ENCODE measurements around the gene RAB4B.
"Not testable (repeated sequence)": the region's sequence is repeated elsewhere in the genome, so short reads cannot be mapped to it uniquely, and the experiment has no call there.

Gene RAB4B

DNA sequence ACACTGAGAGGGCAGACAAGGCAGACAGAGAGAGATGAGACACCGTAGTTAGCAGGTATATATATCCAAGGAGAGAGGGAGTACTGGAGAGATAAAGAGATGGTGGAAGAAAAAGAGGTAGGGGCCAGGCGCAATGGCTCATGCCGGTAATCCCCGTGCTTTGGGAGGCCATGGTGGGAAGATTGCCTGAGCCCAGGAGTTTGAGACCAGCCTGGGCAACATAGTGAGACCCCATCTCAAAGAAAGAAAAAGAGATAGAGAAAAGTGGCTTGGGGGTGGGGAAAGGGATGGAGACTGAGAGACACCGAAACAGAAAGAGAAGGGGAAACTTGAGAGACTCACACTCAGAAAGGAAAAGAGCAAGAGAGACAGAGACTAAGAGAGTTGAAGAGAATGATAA, 2.5 kb downstream of the RAB4B start:
- no peak for DNase-seq (ENCODE audit: low read depth in 2 of 2)

DNA sequence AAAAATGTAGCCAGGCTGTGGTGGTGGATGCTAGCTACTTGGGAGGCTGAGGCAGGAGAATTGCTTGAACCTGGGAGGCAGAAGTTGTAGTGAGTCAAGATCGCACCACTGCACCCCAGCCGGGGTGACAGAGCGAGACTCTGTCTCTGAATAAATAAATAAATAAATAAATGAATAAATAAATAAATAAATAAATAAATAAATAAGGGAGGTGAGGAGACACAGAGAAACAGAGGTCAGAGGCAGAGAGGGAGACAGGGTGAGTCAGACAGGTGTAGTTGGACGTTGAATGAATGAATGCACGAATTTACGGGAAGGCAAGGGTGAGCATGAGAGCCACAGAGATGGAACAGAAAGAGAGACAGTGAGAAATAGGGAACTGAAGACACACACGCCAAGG, 3.1 kb downstream of the RAB4B start:
- DNase-seq (ENCODE audit: low read depth in 2 of 2), result no peak

DNA sequence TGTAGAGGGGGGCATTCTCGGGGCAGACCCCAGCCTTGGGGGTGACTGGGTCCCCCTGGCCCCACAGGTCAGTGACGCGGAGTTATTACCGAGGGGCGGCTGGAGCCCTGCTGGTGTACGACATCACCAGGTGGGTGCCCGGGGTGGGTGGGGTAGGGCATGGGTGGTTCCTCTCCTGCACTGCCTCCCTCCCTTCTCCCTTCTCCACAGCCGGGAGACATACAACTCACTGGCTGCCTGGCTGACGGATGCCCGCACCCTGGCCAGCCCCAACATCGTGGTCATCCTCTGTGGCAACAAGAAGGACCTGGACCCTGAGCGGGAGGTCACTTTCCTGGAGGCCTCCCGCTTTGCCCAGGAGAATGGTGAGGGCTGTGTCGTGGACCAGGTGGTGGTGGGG, 5.7 kb downstream of the RAB4B start:
- no peak for DNase-seq (ENCODE audit: low read depth in 2 of 2)

DNA sequence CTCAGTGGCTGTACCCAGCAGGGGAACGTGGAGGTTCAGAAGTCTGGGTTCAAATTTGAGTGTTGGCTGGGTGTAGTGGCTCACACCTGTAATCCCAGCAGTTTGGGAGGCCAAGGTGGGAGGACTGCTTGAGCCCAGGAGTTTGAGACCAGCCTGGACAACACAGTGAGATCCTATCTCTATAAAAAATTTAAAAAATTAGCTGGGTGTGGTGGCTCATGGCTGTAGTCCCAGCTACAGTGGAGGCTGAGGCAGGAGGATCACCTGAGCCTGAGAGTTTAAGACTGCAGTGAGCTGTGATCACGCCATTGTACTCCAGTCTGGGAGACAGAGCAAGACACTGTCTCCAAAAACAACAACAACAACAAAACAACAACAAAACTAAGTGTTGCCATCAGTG, 6.1 kb downstream of the RAB4B start:
- not testable (repeated sequence) for DNase-seq (ENCODE audit: low read depth in 2 of 2)

DNA sequence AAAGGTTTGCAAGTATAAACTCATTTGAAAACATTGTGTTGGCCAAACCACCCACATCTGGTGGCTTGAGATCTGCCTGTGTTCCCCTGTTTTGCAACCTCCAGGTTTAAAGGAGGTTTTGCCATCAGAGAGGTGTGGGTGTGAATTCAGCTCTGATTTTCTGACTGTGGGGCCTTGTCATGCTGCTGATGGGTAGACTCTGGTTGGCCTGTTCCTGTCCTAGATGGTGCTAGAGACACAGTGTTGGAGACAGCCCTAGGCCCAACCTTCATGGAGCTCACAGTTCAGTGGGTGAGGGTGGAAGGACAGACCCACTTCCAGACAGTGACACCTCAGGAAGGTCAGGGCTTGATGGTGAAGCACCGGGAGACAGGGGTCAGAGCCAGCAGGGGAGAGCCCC, 7.5 kb downstream of the RAB4B start:
- DNase-seq (ENCODE audit: low read depth in 2 of 2), result no peak

DNA sequence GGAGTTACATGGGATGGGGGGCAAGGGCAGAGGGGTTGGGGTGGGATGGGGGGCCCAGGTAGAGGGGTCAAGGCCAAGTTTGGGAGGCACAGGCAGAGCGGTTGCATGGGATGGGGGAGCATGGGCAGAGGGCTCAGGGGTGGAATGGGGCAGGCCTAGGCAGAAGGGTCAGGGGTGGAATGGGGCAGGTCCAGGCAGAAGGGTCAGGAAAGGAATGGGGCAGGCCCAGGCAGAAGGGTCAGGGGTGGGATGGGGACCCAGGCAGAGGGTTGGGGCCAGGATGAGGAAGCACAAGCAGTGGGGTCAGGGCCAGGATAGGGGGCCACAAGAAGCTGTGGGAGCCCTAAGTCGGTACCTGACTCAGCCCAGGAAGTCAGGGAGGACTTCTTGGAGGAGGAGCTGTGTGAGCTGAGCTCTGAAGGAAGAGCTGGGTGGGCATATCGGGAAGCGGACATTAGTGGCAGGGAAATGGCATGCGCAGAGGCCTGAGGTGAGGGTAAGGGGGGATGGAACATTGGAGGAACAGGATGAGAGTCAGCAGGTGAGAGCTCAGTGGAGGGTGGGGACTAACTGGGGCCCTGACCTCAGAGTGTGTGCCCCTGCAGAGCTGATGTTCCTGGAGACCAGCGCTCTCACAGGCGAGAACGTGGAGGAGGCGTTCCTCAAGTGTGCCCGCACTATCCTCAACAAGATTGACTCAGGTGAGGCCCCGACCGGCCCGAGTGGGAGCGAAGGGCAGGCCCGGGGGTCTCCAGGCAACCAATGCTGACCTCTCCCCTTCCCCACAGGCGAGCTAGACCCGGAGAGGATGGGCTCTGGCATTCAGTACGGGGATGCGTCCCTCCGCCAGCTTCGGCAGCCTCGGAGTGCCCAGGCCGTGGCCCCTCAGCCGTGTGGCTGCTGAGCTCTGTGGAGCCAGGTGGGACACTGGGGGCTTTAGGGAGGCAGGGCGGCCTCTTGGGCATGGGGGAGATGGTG, 8.3 kb downstream of the RAB4B start:
- DNase-seq (ENCODE audit: low read depth in 2 of 2), result no peak

DNA sequence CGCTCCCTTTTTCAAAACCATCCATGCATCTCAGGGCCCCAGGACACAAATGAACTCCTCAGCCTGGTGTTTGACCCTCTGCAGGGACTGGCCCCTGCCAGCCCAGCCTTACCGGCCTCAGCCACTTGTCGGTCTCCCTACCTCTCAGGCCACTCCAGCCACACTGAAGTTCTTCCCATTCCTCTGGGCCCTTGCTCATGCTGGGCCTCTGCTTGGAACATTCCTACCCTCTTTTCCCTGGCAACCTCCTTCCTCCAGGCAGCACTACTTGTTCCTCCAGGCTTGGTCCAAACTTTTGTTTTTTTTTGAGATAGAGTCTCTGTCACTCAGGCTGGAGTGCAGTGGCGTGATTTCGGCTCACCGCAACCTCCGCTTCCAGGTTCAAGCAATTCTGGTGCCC, 13.3 kb downstream of the RAB4B start:
- no peak for DNase-seq (ENCODE audit: low read depth in 2 of 2)

DNA sequence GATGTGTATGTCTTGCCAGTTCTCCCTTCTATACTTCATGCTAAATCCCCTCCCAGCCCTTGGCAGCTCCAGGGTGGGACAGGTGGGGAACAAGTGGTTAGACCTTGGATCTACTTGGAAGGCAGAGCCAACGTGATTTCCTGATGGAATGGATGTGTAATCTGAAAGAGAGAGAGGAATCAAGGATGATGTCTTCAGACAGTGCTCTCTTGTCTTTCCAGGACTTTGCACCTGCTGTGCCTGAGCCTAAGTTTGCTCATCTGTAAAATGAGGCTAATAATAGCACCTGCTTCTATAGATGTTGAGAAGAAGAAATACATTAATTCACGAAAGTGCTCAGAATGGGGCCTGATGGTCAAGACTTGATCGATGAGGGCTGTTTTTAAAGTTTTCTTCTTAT, 13.9 kb downstream of the RAB4B start:
- DNase-seq (ENCODE audit: low read depth in 2 of 2), result no peak

DNA sequence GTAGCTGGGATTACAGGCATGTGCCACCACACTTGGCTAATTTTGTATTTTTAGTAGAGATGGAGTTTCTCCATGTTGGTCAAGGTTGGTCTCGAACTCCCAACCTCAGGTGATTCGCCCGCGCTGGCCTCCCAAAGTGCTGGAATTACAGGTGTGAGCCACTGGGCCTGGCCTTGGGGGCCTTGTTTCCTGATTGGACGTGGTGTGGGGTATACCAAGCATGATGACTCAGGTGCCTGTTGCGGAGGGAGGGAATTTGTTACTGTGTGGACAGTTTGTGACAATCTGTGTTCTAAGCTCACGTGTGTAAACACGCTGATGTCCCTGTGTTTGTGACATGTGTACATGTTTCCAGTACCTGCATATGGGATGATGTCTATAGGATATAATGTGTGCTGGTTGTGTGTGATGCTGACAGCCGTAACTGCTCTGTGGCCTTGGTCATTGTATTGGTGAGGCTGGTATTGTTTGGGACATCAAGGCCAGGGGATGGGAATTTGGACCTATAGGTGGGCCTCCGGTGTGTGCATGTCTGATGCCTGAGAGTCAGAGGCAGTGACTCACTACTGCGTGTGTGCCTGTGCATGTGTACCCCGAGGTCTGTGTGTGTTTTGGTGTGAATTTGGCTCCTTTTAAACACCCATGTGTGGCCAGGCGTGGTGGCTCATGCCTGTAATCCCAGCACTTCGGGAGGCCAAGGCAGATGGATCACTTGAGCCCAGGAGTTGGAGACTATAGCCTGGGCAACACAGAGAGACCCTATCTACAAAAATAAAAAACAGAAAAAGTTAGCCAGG, 19.3 kb downstream of the RAB4B start:
- DNase-seq (ENCODE audit: low read depth in 2 of 2), result no peak

DNA sequence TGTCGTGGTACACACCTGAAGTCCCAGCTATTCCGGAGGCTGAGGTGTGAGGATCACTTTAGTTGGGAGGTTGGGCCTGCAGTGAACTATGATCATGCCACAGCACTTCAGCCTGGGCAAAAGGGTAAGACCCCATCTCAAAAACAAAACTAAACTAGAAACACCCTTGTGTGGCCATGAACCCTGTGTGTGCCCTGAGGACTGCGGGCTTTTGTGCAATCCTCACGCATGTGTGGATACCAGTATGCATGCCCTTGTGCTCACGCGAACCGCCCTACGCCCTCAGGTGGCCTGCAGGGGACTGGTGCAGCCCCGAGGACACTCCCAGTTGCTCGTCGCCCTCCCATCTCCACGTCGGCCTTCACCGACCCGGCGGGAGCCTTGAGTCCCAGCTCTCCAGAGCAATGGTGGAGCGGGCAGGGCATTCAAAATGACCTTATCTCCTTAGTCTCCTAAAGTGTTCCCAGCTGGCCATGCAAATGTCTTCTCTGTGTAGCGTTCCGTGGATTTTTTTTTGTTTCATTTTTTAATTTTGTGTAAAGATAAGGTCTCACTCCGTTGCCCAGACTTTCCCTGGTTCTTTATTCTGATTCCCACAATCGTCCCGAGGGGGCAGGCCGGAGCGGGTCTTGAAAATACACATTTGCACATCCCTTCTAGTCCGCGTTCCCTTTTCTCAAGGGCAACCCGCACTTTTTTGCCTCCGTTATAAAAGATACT, 20.1 kb downstream of the RAB4B start:
- peak in 1 of 2 donors; percentile 42 for DNase-seq (ENCODE audit: low read depth in 2 of 2)

DNA sequence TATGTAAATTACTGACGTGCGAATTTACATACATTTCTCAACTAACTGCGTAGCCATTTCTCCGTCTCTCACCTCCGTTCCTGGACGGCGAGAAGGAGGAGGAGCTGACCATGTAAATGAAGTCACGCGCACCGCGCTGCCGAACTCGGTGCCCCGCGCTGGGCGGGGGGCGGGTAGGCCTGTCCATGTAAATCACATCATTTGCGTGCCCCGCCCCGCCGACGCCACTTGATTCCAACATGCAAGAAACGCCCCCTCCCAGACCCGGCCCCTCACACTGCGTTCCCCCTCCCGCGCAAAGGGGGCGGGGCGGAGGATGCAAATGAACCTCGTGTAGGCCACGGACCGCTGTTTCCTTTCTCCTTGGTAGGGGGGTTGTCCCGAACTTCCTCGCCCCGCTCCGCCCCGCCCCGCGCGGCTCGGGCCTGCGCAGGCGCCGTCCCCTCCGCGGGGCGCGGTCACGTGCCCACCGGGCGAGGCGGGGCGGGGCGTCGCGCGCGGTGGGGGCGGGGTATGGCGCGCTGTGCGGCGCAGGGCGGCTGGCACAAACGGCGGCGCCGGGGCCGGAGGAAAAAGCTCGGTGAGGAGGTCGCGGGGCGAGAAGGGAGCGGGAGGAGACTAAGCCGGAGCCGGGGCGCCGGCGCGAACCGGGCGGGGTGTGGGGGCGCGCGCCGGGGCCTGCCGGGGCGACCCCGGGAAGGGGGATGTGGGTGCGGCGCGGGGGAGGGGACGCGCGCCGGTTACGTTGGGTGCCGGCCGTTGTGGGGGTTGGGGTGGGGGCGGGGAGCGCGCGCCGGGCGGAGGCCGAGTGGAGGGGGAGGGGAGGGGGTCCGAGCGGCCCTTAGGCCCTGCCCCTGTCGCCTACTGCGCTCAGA, 20.9 kb downstream of the RAB4B start, which contains the start of gene EGLN2:
Gene EGLN2 (plus strand): TSS at position 509 of the 875 bp plus-strand sequence. CDS start 1,382 bp downstream, outside the sequence.
- peak; percentile 100 for DNase-seq (ENCODE audit: low read depth in 2 of 2)

DNA sequence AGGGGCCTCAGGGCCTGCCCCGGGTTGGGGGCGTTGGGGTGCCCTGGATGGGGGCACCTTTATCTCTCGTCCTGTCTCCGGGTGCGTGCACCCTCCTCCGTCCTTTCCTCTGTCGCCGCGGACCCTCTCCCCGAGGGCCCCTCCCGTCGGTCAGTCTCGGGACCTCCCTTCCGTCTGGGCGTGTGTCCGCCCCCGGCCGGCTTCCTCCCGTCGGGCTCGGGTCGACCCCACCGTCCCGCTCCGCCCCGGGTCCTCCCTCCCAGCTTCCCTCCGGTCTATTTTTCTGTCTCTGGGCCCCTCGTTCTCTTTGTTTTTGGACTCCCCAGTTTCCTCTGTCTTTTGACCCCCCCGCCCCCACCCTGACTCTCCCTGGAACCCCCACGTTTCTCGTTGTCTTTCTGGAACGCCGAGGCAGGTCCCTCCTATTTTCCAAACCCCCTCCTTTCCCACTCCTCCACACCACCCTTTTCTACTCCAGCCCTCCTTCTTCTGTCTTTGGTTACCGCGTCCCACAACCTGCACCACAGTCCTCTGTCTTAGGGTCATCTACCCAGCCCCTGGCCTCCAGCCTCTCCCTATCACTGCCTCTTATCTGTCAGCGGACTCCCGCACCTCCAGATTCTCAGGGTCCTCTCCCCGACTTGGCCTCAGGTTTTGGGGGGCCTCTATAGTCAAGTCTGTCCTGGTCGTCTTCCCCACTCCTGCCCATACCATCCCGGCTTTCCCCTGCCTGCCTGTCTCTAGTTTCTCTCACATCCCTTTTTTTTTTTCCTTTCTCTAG, 21.7 kb downstream of the RAB4B start:
- DNase-seq (ENCODE audit: low read depth in 2 of 2), result peak in 1 of 2 donors; percentile 43

DNA sequence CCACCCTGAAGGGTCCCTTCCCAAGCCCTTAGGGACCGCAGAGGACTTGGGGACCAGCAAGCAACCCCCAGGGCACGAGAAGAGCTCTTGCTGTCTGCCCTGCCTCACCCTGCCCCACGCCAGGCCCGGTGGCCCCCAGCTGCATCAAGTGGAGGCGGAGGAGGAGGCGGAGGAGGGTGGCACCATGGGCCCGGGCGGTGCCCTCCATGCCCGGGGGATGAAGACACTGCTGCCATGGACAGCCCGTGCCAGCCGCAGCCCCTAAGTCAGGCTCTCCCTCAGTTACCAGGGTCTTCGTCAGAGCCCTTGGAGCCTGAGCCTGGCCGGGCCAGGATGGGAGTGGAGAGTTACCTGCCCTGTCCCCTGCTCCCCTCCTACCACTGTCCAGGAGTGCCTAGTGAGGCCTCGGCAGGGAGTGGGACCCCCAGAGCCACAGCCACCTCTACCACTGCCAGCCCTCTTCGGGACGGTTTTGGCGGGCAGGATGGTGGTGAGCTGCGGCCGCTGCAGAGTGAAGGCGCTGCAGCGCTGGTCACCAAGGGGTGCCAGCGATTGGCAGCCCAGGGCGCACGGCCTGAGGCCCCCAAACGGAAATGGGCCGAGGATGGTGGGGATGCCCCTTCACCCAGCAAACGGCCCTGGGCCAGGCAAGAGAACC, 22.4 kb downstream of the RAB4B start:
- DNase-seq (ENCODE audit: low read depth in 2 of 2), result no peak

DNA sequence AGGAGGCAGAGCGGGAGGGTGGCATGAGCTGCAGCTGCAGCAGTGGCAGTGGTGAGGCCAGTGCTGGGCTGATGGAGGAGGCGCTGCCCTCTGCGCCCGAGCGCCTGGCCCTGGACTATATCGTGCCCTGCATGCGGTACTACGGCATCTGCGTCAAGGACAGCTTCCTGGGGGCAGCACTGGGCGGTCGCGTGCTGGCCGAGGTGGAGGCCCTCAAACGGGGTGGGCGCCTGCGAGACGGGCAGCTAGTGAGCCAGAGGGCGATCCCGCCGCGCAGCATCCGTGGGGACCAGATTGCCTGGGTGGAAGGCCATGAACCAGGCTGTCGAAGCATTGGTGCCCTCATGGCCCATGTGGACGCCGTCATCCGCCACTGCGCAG, 22.9 kb downstream of the RAB4B start:
- DNase-seq (ENCODE audit: low read depth in 2 of 2), result no peak

DNA sequence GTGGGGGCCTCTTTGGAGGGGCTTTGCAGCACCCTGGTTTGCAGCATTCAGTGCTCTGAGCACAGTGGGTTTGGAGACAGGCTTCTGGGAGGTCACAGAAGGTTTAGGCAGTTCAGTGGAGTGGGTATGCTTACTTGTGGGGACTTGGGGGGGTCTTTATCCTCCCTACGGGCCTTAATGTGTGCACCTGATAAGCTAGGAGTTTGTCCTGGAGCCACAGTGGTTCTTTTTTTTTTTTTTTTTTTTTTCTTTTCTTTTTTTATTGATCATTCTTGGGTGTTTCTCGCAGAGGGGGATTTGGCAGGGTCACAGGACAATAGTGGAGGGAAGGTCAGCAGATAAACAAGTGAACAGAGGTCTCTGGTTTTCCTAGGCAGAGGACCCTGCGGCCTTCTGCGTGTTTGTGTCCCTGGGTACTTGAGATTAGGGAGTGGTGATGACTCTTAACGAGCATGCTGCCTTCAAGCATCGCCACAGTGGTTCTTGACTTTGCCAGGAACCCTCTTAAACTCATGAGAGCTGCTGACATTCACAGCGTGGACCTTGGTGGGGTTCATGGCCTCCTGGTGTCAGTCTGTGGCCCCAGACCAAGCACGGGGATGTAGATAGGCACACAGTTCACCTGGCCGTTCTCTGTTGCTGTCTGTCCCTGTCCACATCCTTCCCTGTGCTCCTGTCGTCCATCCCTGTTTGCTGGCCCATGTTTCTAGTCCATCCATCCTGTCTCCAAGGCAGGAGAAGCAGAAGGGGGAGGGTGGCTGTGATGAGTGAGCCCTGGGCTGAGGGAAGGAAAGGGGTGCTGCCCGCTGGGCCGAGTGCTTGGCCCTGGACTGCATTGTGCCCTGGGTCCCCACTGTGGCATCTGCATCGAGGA, 23.6 kb downstream of the RAB4B start:
- no peak for DNase-seq (ENCODE audit: low read depth in 2 of 2)

DNA sequence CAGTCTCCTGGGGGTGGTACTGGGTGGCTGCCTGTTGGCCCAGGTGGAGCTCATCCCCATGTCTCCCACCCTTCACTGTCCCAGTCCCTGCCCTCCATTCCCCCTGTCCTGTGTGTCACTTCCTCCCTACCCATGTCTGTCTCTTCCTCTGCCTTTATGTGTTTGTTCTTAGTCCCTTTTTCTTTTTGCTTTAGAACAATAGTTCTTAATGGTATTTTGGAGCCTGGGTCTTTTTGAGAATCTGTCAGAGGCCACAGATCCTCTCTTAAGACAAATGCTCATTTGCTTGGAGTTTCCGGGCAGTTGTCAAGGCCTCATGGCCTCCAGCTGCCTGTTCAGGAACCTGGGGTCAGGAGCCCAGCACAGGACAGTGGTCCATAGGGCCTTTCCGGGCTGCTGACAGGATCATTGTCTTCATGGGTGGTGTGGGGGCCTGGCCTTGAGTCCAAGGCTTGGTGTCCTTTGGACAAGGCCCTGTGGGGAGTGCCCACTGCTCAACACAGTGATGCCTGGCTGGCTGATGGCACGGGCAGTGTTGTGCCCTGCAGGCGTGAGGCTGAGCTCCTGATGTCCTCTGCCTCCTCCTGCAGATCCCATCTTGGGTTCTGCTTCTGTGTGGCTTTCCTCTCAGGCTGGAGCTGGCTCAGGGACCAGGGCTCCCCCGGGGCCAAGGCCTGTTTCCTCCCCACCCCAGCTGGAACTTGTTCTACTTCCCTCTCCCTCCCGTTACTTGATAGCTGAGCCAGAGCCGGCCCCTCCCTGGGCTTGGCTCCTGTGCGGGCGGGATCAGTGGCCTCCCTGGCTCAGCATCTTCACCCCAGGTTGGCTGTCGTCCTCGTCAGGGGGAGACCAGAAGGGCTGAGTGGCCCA, 24.5 kb downstream of the RAB4B start:
- no peak for DNase-seq (ENCODE audit: low read depth in 2 of 2)

DNA sequence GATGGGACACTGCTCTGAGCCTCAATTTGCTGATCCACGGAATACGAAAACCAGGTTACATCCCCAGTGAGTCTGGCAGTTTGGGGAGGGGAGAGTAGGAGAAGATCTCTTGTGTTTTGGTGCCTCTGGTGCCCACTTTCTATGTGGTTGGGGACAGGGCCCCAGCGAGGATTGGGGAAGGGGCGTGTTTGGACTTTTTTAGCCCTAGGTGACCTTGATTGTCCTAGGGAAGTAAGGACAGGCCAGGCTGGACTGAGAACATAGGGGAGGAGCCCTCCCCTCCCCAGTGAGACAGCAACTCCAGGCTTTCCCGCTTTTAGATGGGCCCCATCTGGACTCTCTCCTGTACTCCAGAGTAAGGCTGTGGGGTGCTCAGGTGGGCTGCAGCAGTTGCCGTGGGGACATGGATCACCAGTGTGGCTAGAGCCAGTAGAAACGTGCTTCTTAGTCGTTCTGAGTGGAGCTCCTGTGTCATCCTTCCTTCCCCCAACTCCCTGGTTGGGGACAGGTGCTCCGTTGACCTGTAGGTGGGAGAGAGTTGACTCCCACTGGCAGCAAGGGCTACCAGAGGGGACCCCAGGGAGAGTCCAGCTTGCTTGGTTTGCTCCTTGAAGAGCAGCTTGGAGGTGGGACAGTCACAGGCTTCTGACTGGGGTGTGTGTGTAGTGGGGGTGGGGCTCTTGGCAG, 25.3 kb downstream of the RAB4B start:
- no peak for DNase-seq (ENCODE audit: low read depth in 2 of 2)
